K562 (cell line): ENCODE measurements around the gene TTC9C. TPM values are rescaled to one million over a fixed set of nuclear protein-coding genes. Genes with fewer than 3 reads are reported as not detected.

ENCODE experiments used
- BMI1 ChIP-seq: fragments of 150-350 bp; IDR thresholded peaks from 2 replicates; pipeline ENCODE4 v1.6.1; 2014; ENCODE audit warnings: low read length
- CBX3 ChIP-seq, 2 experiments: IDR thresholded peaks; 1 replicate in 1 of 2; 2 replicates in 1 of 2; pipeline ENCODE4 v1.6.1; 2012; ENCODE audit warnings: inconsistent platforms in 2 of 2, low read length in 2 of 2, borderline replicate concordance in 1 of 2, control low read depth in 1 of 2
- EP400 ChIP-seq: fragments of 450-650 bp; IDR thresholded peaks from 2 replicates; pipeline ENCODE4 v1.6.1; 2017; ENCODE audit warnings: antibody characterized with exemption, mild to moderate bottlenecking, moderate library complexity
- ESRRB ChIP-seq: fragments of 250-450 bp; sonication (Bioruptor Pico); IDR thresholded peaks from 2 replicates; pipeline ENCODE4 v1.5.0; 2020; ENCODE audit warnings: mild to moderate bottlenecking, moderate library complexity, borderline replicate concordance
- LARP7 ChIP-seq: fragments of 450-650 bp; IDR thresholded peaks from 2 replicates; pipeline ENCODE4 v1.6.1; 2016
- POLR2AphosphoS5 ChIP-seq: IDR thresholded peaks from 2 replicates; pipeline ENCODE4 v1.6.1; 2011; ENCODE audit warnings: mild to moderate bottlenecking, low read depth, low read length, moderate library complexity; ENCODE audit not compliant: control insufficient read depth, insufficient read depth
- SAFB ChIP-seq: fragments of 200-400 bp; formaldehyde crosslinking; IDR thresholded peaks from 2 replicates; pipeline ENCODE4 v1.6.1; 2017; ENCODE audit warnings: low read depth, low read length, borderline replicate concordance
- SNIP1 ChIP-seq: fragments of 450-650 bp; IDR thresholded peaks from 2 replicates; pipeline ENCODE4 v1.7.1; 2017; ENCODE audit warnings: low read depth, mild to moderate bottlenecking
- TAL1 ChIP-seq: fragments of 450-650 bp; IDR thresholded peaks from 2 replicates; pipeline ENCODE4 v1.6.1; 2016; ENCODE audit warnings: mild to moderate bottlenecking
- TBP ChIP-seq: optimal IDR thresholded peaks from 2 replicates; pipeline ENCODE3; 2011; ENCODE audit warnings: low read depth, low read length, improper control_type of control experiment
- ZFP30 ChIP-seq: fragments of 250-450 bp; sonication (Bioruptor Pico); IDR thresholded peaks from 2 replicates; pipeline ENCODE4 v1.8.0; 2022; ENCODE audit warnings: moderate library complexity, mild to moderate bottlenecking, inconsistent platforms, borderline replicate concordance
- ZFPM2 ChIP-seq: fragments of 250-450 bp; sonication (Bioruptor Pico); IDR thresholded peaks from 2 replicates; pipeline ENCODE4 v1.5.1; 2022; ENCODE audit warnings: mild to moderate bottlenecking
- ZNF121 ChIP-seq: sonication (generic); formaldehyde crosslinking; conservative IDR thresholded peaks from 2 replicates; pipeline ENCODE4 v1.8.0; 2022; ENCODE audit warnings: missing genetic modification reagents
- ZNF79 ChIP-seq: fragments of 250-450 bp; sonication (Bioruptor Pico); IDR thresholded peaks from 2 replicates; pipeline ENCODE4 v1.4.0; 2020; ENCODE audit warnings: low read depth, mild to moderate bottlenecking, moderate library complexity
- polyA plus RNA-seq, 8 experiments: library from polyadenylated mRNA; depleted of rRNA in 4 of 8; stranded (reverse) in 5 of 8; unstranded in 3 of 8; fragments of >200 nt; fragmentation: Nextera tagmentation in 2 of 8; fragmentation: Illumina TruSeq in 1 of 8; extraction: Ambion mirVana in 2 of 8; extraction: Trizol in 1 of 8; gene quantifications; 2 replicates each; pipeline versions ENCODE4 v1.2.1 to v1.2.3, GENCODE V29; 2011 to 2014; ENCODE audit warnings: inconsistent platforms in 1 of 8, missing spikeins in 1 of 8
- total RNA-seq, 7 experiments: library from RNA; depleted of rRNA in 6 of 7; stranded (reverse); fragments of >200 nt in 6 of 7; fragmentation: Illumina TruSeq in 2 of 7; extraction: Trizol in 2 of 7; gene quantifications; 2 replicates each; pipeline versions ENCODE4 v1.2.1 to v1.2.3, GENCODE V29; 2011 to 2021; ENCODE audit warnings: low replicate concordance in 1 of 7
- TF ChIP-seq, protein P1 (sequence below): fragments of 450-650 bp; conservative IDR thresholded peaks from 2 replicates; pipeline ENCODE4 v1.6.1; 2016; ENCODE audit warnings: missing genetic modification characterization, low read depth, mild to moderate bottlenecking, missing compliant biosample characterization, moderate library complexity
- TF ChIP-seq, protein P2 (sequence below): fragments of 450-650 bp; IDR thresholded peaks from 2 replicates; pipeline ENCODE4 v1.6.1; 2016
- TF ChIP-seq, protein P3 (sequence below): fragments of 450-650 bp; formaldehyde crosslinking; IDR thresholded peaks from 2 replicates; pipeline ENCODE4 v1.4.0; 2022; ENCODE audit warnings: missing genetic modification characterization
- TF ChIP-seq, protein P4 (sequence below): sonication (generic); formaldehyde crosslinking; IDR thresholded peaks from 2 replicates; pipeline ENCODE4 v1.8.1; 2023; ENCODE audit warnings: mild to moderate bottlenecking, missing genetic modification reagents
- TF ChIP-seq, protein P5 (sequence below): fragments of 250-450 bp; sonication (Bioruptor Pico); IDR thresholded peaks from 2 replicates; pipeline ENCODE4 v1.5.0; 2021; ENCODE audit warnings: mild to moderate bottlenecking, moderate library complexity

The TTC9C gene
- total and polyA plus RNA-seq, 9 of the 15 experiments (the other 6 are each of a cell fraction or from before 2014, with no cell fraction given) = 32.8 to 59.0 (median 37.1) TPM

DNA sequence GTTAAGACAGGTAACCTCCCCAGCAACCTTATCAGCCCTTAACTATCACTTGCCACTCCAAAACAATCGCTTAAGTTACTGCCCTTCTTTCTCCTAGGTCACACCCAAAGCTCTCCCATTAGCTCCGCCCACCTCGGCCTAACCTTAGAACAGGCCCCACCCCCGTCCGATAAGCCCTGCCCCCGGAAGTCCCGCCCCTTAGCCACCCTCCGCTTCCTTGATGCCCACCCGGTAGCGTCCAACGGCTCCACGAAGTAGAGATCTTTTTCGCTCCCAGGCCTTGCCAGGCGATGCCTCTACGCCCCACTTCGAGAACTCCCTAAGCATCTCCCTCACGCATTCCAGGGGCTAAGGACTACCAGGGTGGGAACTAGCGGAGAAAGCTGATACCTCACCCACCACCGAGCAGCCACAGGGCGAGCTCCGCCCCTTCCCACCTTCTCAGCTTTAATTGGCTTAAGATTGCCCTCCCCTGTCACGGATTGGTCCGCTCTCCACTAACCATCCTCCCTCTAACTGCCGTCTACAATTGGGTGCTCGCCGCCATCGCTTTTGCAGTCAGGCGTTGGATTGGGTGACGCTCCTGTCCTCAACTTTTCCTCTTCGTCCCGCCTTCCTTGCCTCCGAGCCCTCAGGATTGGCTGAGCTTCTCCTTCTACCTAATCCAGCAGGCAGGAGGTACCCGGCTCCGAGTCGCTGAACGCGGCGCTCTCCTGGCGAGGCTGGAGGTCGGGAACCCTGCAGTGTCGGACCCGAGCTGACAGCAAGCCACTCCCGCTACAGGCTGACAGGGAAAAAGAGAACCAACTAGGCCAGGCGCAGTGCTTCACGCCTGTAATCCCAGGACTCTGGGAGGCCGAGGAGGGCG, 25.7 kb downstream of the TTC9C start, which contains the start of gene ZBTB3 (continued):
- TF ChIP-seq TBP = peak; percentile 69
- TF ChIP-seq POLR2AphosphoS5 = peak; percentile 68; the same call in 1 of the 2 replicates
- no peak for TF ChIP-seq ZNF79
- TF ChIP-seq ESRRB = no peak
- no peak for TF ChIP-seq ZFPM2 (CRISPR knock-in tag)
- peak; percentile 91 for TF ChIP-seq EP400
- TF ChIP-seq, protein P1, sequence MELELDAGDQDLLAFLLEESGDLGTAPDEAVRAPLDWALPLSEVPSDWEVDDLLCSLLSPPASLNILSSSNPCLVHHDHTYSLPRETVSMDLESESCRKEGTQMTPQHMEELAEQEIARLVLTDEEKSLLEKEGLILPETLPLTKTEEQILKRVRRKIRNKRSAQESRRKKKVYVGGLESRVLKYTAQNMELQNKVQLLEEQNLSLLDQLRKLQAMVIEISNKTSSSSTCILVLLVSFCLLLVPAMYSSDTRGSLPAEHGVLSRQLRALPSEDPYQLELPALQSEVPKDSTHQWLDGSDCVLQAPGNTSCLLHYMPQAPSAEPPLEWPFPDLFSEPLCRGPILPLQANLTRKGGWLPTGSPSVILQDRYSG (tag) = no peak
- TF ChIP-seq, protein P2, sequence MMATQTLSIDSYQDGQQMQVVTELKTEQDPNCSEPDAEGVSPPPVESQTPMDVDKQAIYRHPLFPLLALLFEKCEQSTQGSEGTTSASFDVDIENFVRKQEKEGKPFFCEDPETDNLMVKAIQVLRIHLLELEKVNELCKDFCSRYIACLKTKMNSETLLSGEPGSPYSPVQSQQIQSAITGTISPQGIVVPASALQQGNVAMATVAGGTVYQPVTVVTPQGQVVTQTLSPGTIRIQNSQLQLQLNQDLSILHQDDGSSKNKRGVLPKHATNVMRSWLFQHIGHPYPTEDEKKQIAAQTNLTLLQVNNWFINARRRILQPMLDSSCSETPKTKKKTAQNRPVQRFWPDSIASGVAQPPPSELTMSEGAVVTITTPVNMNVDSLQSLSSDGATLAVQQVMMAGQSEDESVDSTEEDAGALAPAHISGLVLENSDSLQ = peak; percentile 99
- TF ChIP-seq BMI1 = no peak
- TF ChIP-seq, protein P3, sequence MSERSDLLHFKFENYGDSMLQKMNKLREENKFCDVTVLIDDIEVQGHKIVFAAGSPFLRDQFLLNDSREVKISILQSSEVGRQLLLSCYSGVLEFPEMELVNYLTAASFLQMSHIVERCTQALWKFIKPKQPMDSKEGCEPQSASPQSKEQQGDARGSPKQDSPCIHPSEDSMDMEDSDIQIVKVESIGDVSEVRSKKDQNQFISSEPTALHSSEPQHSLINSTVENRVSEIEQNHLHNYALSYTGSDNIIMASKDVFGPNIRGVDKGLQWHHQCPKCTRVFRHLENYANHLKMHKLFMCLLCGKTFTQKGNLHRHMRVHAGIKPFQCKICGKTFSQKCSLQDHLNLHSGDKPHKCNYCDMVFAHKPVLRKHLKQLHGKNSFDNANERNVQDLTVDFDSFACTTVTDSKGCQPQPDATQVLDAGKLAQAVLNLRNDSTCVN (CRISPR knock-in tag) = no peak
- TF ChIP-seq, protein P4, sequence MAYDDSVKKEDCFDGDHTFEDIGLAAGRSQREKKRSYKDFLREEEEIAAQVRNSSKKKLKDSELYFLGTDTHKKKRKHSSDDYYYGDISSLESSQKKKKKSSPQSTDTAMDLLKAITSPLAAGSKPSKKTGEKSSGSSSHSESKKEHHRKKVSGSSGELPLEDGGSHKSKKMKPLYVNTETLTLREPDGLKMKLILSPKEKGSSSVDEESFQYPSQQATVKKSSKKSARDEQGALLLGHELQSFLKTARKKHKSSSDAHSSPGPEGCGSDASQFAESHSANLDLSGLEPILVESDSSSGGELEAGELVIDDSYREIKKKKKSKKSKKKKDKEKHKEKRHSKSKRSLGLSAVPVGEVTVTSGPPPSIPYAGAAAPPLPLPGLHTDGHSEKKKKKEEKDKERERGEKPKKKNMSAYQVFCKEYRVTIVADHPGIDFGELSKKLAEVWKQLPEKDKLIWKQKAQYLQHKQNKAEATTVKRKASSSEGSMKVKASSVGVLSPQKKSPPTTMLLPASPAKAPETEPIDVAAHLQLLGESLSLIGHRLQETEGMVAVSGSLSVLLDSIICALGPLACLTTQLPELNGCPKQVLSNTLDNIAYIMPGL = peak; percentile 67; the same call in 1 of the 2 replicates
- TF ChIP-seq LARP7 = no peak
- TF ChIP-seq, protein P5, sequence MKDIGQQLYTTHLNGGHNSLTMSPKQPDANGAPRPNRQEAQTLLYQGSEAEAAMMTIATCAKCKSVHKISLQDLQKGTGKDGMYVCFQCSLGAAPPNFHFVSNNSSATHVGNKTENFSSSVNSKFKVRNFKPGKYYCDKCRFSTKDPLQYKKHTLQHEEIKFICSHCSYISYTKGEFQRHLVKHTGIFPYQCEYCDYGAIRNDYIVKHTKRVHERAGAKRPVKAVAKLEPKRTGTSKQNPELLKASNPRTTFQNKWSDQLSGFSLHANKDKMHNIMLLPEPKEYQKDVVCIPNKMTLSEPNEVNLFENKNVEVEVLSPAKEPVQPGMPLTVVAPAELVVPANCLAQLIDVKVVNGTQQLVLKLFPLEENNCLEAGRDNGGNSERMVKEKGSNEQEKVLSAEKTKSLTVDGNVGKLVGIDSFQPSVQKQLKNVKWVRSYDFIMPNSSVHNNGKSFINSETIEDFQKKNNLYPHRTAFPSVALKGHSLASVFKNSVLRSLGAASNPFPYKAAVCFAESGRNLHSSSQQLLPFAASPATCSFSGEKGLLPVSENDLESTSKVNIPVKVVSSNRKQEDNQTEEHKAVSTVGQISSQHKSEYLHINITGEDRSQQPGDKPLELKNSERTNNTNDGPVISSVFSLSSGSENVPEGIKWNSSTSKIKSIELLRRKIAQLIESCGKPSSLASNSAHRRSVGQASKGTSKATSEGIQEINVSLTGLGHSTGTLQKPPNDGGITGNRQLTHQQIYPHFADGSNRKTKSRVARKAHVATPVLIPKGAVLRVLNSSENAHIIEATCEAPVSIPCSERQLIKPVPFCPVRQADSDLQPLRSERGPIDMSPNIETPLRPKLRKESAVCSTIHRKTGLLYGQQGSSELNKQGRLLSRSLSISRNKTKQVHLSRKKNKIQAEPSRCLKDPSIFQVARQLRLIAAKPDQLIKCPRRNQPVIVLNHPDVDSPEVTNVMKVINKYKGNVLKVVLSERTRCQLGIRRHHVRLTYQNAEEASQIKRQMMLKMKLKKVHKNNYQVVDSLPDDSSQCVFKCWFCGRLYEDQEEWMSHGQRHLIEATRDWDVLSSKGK = no peak
- TF ChIP-seq CBX3 (IDR thresholded peaks at IDR 0.05; ENCODE audit: borderline replicate concordance in 1 of 2, low read length in 2 of 2) = peak in 1 of 2 experiments; percentile 62; a peak in 1 of 3 replicates
- no peak for TF ChIP-seq ZNF121
- no peak for TF ChIP-seq TAL1
- no peak for TF ChIP-seq SAFB
- TF ChIP-seq ZFP30 (CRISPR knock-in tag) = no peak
- no peak for TF ChIP-seq SNIP1
